Endodermal cell (in vitro differentiated cells): ENCODE measurements around the gene RAC2. TPM values are rescaled to one million over a fixed set of nuclear protein-coding genes. Genes with fewer than 3 reads are reported as not detected.

Source experiments
- DNase-seq: peaks from one replicate; pipeline ENCODE4 v3.0.0-alpha.2; 2017
- H3K27ac ChIP-seq: 2 replicates; pipeline ENCODE4 v1.5.1; 2013; ENCODE audit warnings: mild to moderate bottlenecking, low read depth, low read length, moderate library complexity
- H3K27me3 ChIP-seq: 2 replicates; pipeline ENCODE4 v1.6.1; 2013; ENCODE audit warnings: mild to moderate bottlenecking, low read length, moderate library complexity; ENCODE audit not compliant: insufficient read depth, control insufficient read depth, poor library complexity, severe bottlenecking
- H3K36me3 ChIP-seq: 2 replicates; pipeline ENCODE4 v1.7.0; 2013; ENCODE audit warnings: mild to moderate bottlenecking, low read length, moderate library complexity; ENCODE audit not compliant: control insufficient read depth, insufficient read depth
- H3K4me1 ChIP-seq: one replicate; pipeline ENCODE4 v1.7.0; 2013; ENCODE audit warnings: low read length; ENCODE audit not compliant: control insufficient read depth, insufficient read depth
- H3K4me3 ChIP-seq: 2 replicates; pipeline ENCODE4 v1.5.1; 2013; ENCODE audit warnings: mild to moderate bottlenecking, low read length, moderate library complexity
- H3K9ac ChIP-seq: 2 replicates; pipeline ENCODE4 v1.6.1; 2013; ENCODE audit warnings: mild to moderate bottlenecking, low read length, moderate library complexity; ENCODE audit not compliant: poor library complexity, severe bottlenecking; ENCODE audit errors: extremely low read depth
- H3K9me3 ChIP-seq: 2 replicates; pipeline ENCODE4 v1.6.1; 2013; ENCODE audit warnings: mild to moderate bottlenecking, low read length, moderate library complexity; ENCODE audit not compliant: control insufficient read depth
- H3K27ac Mint-ChIP-seq: 2 replicates; pipeline ENCODE4 v1.8.0; 2020; ENCODE audit warnings: mixed read lengths
- H3K27me3 Mint-ChIP-seq: 2 replicates; pipeline ENCODE4 v1.8.0; 2021; ENCODE audit warnings: mild to moderate bottlenecking, mixed read lengths; ENCODE audit not compliant: insufficient read depth
- H3K36me3 Mint-ChIP-seq: 2 replicates; pipeline ENCODE4 v1.8.0; 2020; ENCODE audit warnings: low read depth, mixed read lengths
- H3K4me1 Mint-ChIP-seq: 2 replicates; pipeline ENCODE4 v1.8.0; 2020; ENCODE audit warnings: mixed read lengths
- H3K4me3 Mint-ChIP-seq: 2 replicates; pipeline ENCODE4 v1.8.0; 2020; ENCODE audit warnings: mild to moderate bottlenecking, moderate library complexity, mixed read lengths
- H3K9me3 Mint-ChIP-seq: 2 replicates; pipeline ENCODE4 v1.8.0; 2020; ENCODE audit warnings: mild to moderate bottlenecking, mixed read lengths
- CTCF ChIP-seq: fragments of 200-600 bp; sonication (generic); conservative IDR thresholded peaks from 2 replicates; pipeline ENCODE4 v1.5.0; 2021; ENCODE audit warnings: antibody characterized with exemption, mild to moderate bottlenecking
- WGBS, 2 experiments: methylation state at CpG; one replicate each; pipeline versions ENCODE4 v1.1.5 to v1.1.7; 2013; ENCODE audit warnings: missing lambda C conversion rate in 2 of 2, mixed read lengths in 1 of 2; ENCODE audit not compliant: insufficient coverage in 1 of 2, insufficient read length in 1 of 2; 5-methylcytosine and 5-hydroxymethylcytosine counted together
- total RNA-seq, 2 donors: library from RNA; stranded (reverse); fragmentation: NEBNext Ultra II Directional in 1 of 2; extraction: Animal tissue kit (Norgen Biotek cat#: 25700) in 1 of 2; gene quantifications; 2 replicates in 1 of 2; 3 replicates in 1 of 2; pipeline ENCODE4 v1.2.1, GENCODE V29; 2021

RAC2 gene
- total RNA-seq, 2 donors from 2014 or later: 4.5 to 5.6 TPM

DNA sequence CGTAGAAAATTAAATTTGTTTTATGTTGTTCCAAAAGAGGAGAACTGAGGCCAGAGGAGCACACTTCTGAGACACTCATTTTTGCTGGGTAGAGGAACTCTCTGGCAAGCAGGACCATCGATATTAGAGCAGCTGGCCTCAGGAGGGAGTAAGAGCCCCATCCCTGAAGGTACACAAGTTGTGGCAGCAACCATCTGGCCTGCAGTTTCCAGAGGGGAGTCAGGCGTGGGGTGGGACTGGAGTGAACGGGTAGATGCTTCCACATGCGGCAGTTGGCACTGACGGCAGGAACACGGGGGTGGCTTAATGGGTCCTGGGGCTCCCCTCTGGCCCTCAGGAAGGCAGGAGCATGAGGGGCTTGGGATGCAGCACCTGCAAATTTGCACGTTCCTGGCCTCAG is 18.6 kb downstream of the RAC2 start:
- peaks cover 6% of the 10 kb centered on the region for H3K27me3 Mint-ChIP-seq

DNA sequence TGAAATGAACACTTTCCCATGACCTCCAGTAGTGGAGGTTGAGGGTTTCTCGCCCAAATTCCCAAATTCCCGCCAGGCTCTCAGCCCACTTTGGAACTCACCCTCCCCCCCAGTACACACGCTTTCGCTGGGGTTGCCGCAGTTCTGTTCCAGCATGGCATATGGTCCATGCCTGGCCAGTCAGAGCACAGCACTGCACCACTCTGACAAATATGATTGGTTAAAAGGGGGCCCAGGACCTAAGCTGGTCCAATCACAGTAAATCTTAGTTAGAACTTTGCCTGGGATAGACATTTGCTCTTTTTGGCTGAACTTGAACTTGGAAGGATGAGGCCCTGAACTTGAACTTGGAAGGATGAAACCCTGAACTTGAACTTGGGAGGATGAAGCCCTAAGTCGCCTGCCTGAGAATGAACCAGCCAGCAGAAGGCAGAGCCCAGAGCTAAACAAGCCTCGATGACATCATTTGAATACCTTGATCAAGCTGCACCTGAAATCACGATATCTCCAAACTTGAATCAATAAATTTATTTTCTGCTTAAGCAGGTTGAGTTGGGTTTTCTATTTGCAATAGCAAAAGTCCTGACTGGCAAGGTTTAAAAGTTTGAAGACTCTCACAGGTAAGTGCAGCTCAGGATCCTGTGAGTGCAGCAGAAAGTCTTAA is 19.2 kb downstream of the RAC2 start:
- no peaks in the 10 kb centered on the region for H3K36me3 ChIP-seq
- 81 to 94% methylated on average over 4 to 8 of the region's 8 CpGs for WGBS, 2 experiments
- Mint-ChIP-seq H3K4me3 (no peak overlapping the region), H3K36me3 (no peaks in the 10 kb centered on the region), H3K4me1 (peaks cover 6% of the 10 kb centered on the region), H3K9me3 (peaks cover 19% of the 10 kb centered on the region), H3K27me3 (peaks cover 6% of the 10 kb centered on the region), H3K27ac (no peak overlapping the region)
- no peaks in the 10 kb centered on the region for H3K27me3 ChIP-seq
- no peaks in the 10 kb centered on the region for H3K9me3 ChIP-seq
- H3K9ac ChIP-seq: no peak overlapping the region
- H3K4me3 ChIP-seq: no peak overlapping the region
- TF ChIP-seq CTCF: no peak
- no peak overlapping the region for H3K27ac ChIP-seq
- no peaks in the 10 kb centered on the region for H3K4me1 ChIP-seq
- DNase-seq: no peak

More for the DNA sequence above, 18.6 kb downstream of the RAC2 start:
- Mint-ChIP-seq H3K4me3 (no peak overlapping the region), H3K9me3 (peaks cover 18% of the 10 kb centered on the region), H3K36me3 (no peaks in the 10 kb centered on the region), H3K27ac (no peak overlapping the region), H3K4me1 (peaks cover 5% of the 10 kb centered on the region)
- Histone ChIP-seq H3K9me3 (no peaks in the 10 kb centered on the region), H3K4me3 (no peak overlapping the region), H3K9ac (no peak overlapping the region), H3K27me3 (no peaks in the 10 kb centered on the region), H3K36me3 (no peaks in the 10 kb centered on the region), H3K4me1 (no peaks in the 10 kb centered on the region), H3K27ac (no peak overlapping the region)
- WGBS, 2 experiments: 92 to 93% methylated on average over 8 of the region's 8 CpGs
- peak; percentile 49 for TF ChIP-seq CTCF
- DNase-seq: no peak

DNA sequence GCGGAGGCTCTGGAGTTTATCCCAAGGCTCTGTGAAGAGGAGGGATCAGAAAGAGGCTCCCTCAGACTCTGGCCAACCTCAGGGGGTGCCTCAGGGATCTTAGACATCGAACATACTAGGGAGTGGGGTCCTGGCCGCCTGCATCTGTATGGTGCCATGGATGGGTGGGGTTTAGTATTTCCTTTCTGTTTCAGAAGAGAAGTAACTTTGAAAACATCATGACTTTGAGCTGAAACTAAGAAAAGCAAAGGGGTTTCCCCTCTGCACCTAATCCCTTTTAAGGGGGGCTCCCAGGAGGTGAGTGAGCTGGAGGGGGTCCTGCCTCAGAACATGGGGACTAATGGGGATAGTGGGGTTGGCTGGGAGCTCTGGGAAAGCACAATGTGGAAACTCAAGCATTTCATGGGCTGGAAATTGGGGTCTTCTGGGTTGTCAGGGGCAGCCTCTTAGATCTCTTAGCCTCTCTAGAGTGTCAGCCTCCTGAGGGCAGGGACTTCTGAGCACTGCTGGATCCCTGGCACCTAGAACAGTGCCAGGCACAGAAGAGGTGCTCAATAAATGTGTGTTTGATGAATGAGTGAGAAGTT is 20.0 kb downstream of the RAC2 start:
- no peak for TF ChIP-seq CTCF
- peaks cover 9% of the 10 kb centered on the region for H3K4me1 Mint-ChIP-seq
- WGBS, 2 experiments: 88 to 100% methylated on average over 1 to 3 of the region's 3 CpGs
- peaks cover 6% of the 10 kb centered on the region for H3K27me3 Mint-ChIP-seq
- Histone ChIP-seq H3K27me3 (no peaks in the 10 kb centered on the region), H3K9ac (no peak overlapping the region), H3K4me1 (no peaks in the 10 kb centered on the region), H3K36me3 (no peaks in the 10 kb centered on the region), H3K4me3 (no peak overlapping the region), H3K27ac (no peak overlapping the region), H3K9me3 (no peaks in the 10 kb centered on the region)
- peaks cover 19% of the 10 kb centered on the region for H3K9me3 Mint-ChIP-seq
- H3K36me3 Mint-ChIP-seq: no peaks in the 10 kb centered on the region
- H3K4me3 Mint-ChIP-seq: no peak overlapping the region
- DNase-seq: no peak
- no peak overlapping the region for H3K27ac Mint-ChIP-seq
